Psoas muscle (tissue), 8 donors: ENCODE results near the gene YTHDF1. TPM values are rescaled to one million over a fixed set of nuclear protein-coding genes. Genes with fewer than 3 reads are reported as not detected.
A peak's percentile ranks its signal among the peaks of the same experiment; 100 is the strongest.

Source experiments
- ATAC-seq, 4 donors: fragments of 200-7000 bp; cut with Tn5 transposase; one replicate each; pipeline ENCODE4 v1.9.1; 2020; ENCODE audit warnings: moderate library complexity in 3 of 4, mild to moderate bottlenecking in 2 of 4
- DNase-seq, 2 donors: peaks; one replicate each; pipeline ENCODE4 v3.0.0-alpha.2; 2020
- H3K27ac ChIP-seq: fragments of 200-600 bp; one replicate; pipeline ENCODE4 v1.8.0; 2022
- H3K27me3 ChIP-seq, 3 donors: fragments of 200-600 bp in 1 of 3; one replicate each; pipeline versions ENCODE4 v1.6.1 to v1.8.0; 2013 to 2022; ENCODE audit warnings: low read length in 2 of 3, mild to moderate bottlenecking in 2 of 3, moderate library complexity in 1 of 3; ENCODE audit not compliant: insufficient read depth in 3 of 3
- H3K36me3 ChIP-seq, 2 donors: fragments of 200-600 bp in 1 of 2; one replicate each; pipeline versions ENCODE4 v1.6.1 to v1.8.0; 2013 to 2022; ENCODE audit warnings: low read depth in 1 of 2, mild to moderate bottlenecking in 1 of 2, moderate library complexity in 1 of 2; ENCODE audit not compliant: insufficient read depth in 1 of 2
- H3K4me1 ChIP-seq: fragments of 200-600 bp; one replicate; pipeline ENCODE4 v1.8.0; 2022
- H3K4me3 ChIP-seq: fragments of 200-600 bp; one replicate; pipeline ENCODE4 v1.8.0; 2022; ENCODE audit warnings: mild to moderate bottlenecking
- H3K9me3 ChIP-seq: fragments of 200-600 bp; one replicate; pipeline ENCODE4 v1.8.0; 2022
- CTCF ChIP-seq: fragments of 200-600 bp; IDR thresholded peaks from one replicate; pipeline ENCODE4 v1.8.0; 2022; ENCODE audit warnings: antibody characterized with exemption
- WGBS, 3 donors: extraction: QIAGEN DNeasy Blood & Tissue Kit; methylation state at CpG; one replicate each; pipeline versions ENCODE4 v1.1.6 to v1.1.7; 2013; 5-methylcytosine and 5-hydroxymethylcytosine counted together
- intact Hi-C, 2 donors: fragments of 100-400 bp; cut with DNase I; formaldehyde crosslinking; loops; one replicate each; pipeline versions ENCODE4 v1.11.0 to v1.14.2; 2022
- polyA plus RNA-seq, 3 donors: library from polyadenylated mRNA; stranded (reverse); fragments of 200-250 nt; gene quantifications; one replicate each; pipeline ENCODE4 v1.2.3, GENCODE V29; 2013
- total RNA-seq, 4 donors: library from RNA; stranded (reverse); fragmentation: NEBNext Ultra II Directional in 2 of 4; extraction: Animal tissue kit (Norgen Biotek cat#: 25700) in 2 of 4; gene quantifications; one replicate each; pipeline versions ENCODE4 v1.2.1 to v1.2.4, GENCODE V29; 2021 to 2023
- donor health status: healthy with polysubstance abuse.
- donor health status: DM: no; HTN: no; CAD: no; lungs with moderate emphysema.
- donor health status: Bipolar disorder and iron deficiency.
- donor health status: healthy.
- donor health status: DM: yes; HTN: yes; CAD: no.
- donor health status: DM: no; HTN: no; CAD: no.
- donor health status: DM: no; HTN: no; CAD: no.
- donor health status: DM: yes; HTN: yes; CAD: no.

Gene YTHDF1
- total and polyA plus RNA-seq, 7 donors: 27.4 to 52.1 (median 45.8) TPM

GRCh38 chr20:63217706-63218105, 1.8 kb upstream of the YTHDF1 start:
- Histone ChIP-seq H3K4me3 (no peak overlapping the region), H3K36me3 (peaks cover 0 to 23% of the 10 kb centered on the region in 2 donors), H3K27ac (no peak overlapping the region), H3K9me3 (no peaks in the 10 kb centered on the region), H3K4me1 (peaks cover 30% of the 10 kb centered on the region), H3K27me3 (peaks cover 0 to 5% (median 2%) of the 10 kb centered on the region in 3 donors)
- DNase-seq (no peak), ATAC-seq (no peak)
- TF ChIP-seq CTCF: no peak
- intact Hi-C loops: no loop called here
- WGBS, 3 donors: 72 to 81% (median 81%) methylated on average over 7 of the region's 7 CpGs

- intact Hi-C loops: no loop called here
- Histone ChIP-seq H3K4me3 (peak overlapping the region; percentile 96), H3K36me3 (peaks cover 7 to 30% of the 10 kb centered on the region in 2 donors), H3K27me3 (peaks cover 0 to 5% (median 2%) of the 10 kb centered on the region in 3 donors), H3K9me3 (no peaks in the 10 kb centered on the region), H3K4me1 (peaks cover 37% of the 10 kb centered on the region), H3K27ac (peak overlapping the region; percentile 84)
- TF ChIP-seq CTCF: no peak
- WGBS, 3 donors: 67 to 75% (median 69%) methylated on average over 13 of the region's 13 CpGs
- ATAC-seq: no peak
- DNase-seq: no peak
Measured at GRCh38 chr20:63216849-63217471, 1.0 kb upstream of the YTHDF1 start.

GRCh38 chr20:63215101-63216040, 560 bp downstream of the YTHDF1 start:
- peak in 1 of 4 donors; percentile 0 for ATAC-seq
- Histone ChIP-seq H3K36me3 (peaks cover 8 to 44% of the 10 kb centered on the region in 2 donors), H3K4me1 (peaks cover 48% of the 10 kb centered on the region), H3K27ac (peak overlapping the region; percentile 84), H3K9me3 (no peaks in the 10 kb centered on the region), H3K4me3 (peak overlapping the region; percentile 96), H3K27me3 (no peaks in the 10 kb centered on the region)
- 2 to 3% (median 2%) methylated on average over 58 to 81 of the region's 81 CpGs for WGBS, 3 donors
- intact Hi-C loops: no loop called here
- no peak for DNase-seq
- TF ChIP-seq CTCF: peak; percentile 24

- Histone ChIP-seq H3K27ac (peak overlapping the region; percentile 84), H3K36me3 (peaks cover 8 to 53% of the 10 kb centered on the region in 2 donors), H3K4me1 (peaks cover 51% of the 10 kb centered on the region), H3K27me3 (no peaks in the 10 kb centered on the region), H3K4me3 (peak overlapping the region; percentile 96), H3K9me3 (no peaks in the 10 kb centered on the region)
- ATAC-seq (no peak), DNase-seq (no peak)
- WGBS, 3 donors: 75 to 82% (median 82%) methylated on average over 6 of the region's 6 CpGs
- intact Hi-C loops: loop anchor here in 1 of 2 donors (5.0 kb wide), 1 partner anchor 58 kb away; the partner anchor contains the start of gene ARFGAP1
- TF ChIP-seq CTCF: no peak
Measured at GRCh38 chr20:63214514-63214913, 1.4 kb downstream of the YTHDF1 start.
